Thyroid gland (tissue), 4 donors: ENCODE measurements around the gene APOA4.

ENCODE experiments used
- CTCF ChIP-seq, 6 experiments: fragments of 200-600 bp in 3 of 6; fragments of 450-650 bp in 3 of 6; sonication (generic) in 3 of 6; IDR thresholded peaks; one replicate each; pipeline ENCODE4 v1.5.1; 2016 to 2019; ENCODE audit warnings: antibody characterized with exemption in 6 of 6, mild to moderate bottlenecking in 2 of 6, inconsistent platforms in 1 of 6, moderate library complexity in 1 of 6
- POLR2A ChIP-seq, 2 donors: fragments of 450-650 bp; IDR thresholded peaks; one replicate each; pipeline ENCODE4 v1.6.1; 2017; ENCODE audit warnings: antibody characterized with exemption in 2 of 2, mild to moderate bottlenecking in 2 of 2, moderate library complexity in 1 of 2

- TF ChIP-seq CTCF (IDR thresholded peaks at IDR 0.05) (no peak), POLR2A (IDR thresholded peaks at IDR 0.05) (no peak)
These were observed 40.4 kb downstream of the APOA4 start for GRCh38 chr11:116782728-116783127.
